Cardiac fibroblast (primary cell): ENCODE data around the gene RNF141.

Source experiments
- DNase-seq, 2 donors: peaks; one replicate each; pipeline versions ENCODE4 v3.0.0 to v3.0.0-alpha.2; 2010; ENCODE audit warnings: low read depth in 2 of 2
- H3K4me3 ChIP-seq, 2 donors: replicated peaks in 1 of 2; 1 replicate in 1 of 2; 2 replicates in 1 of 2; pipeline ENCODE4 v1.5.1; 2011; ENCODE audit warnings: low read depth in 2 of 2, low read length in 2 of 2, mild to moderate bottlenecking in 2 of 2, moderate library complexity in 1 of 2
- CTCF ChIP-seq: IDR thresholded peaks from one replicate; pipeline ENCODE4 v1.5.1; 2011; ENCODE audit warnings: low read depth, mild to moderate bottlenecking, low read length, inconsistent platforms

Gene RNF141

GRCh38 chr11:10528121-10528520, 12.9 kb downstream of the RNF141 start:
- no peak overlapping the region for H3K4me3 ChIP-seq
- no peak for TF ChIP-seq CTCF
- DNase-seq, result no peak

GRCh38 chr11:10526974-10527918, 13.7 kb downstream of the RNF141 start:
- no peak for TF ChIP-seq CTCF
- no peak overlapping the region for H3K4me3 ChIP-seq
- DNase-seq, result peak in 1 of 2 donors; percentile 41

GRCh38 chr11:10524471-10524870, 16.5 kb downstream of the RNF141 start:
- no peak for TF ChIP-seq CTCF
- no peak overlapping the region for H3K4me3 ChIP-seq
- peak in 1 of 2 donors; percentile 10 for DNase-seq

GRCh38 chr11:10522921-10523320, 18.1 kb downstream of the RNF141 start:
- TF ChIP-seq CTCF, result no peak
- no peak overlapping the region for H3K4me3 ChIP-seq
- DNase-seq, result no peak

GRCh38 chr11:10522276-10522675, 18.7 kb downstream of the RNF141 start:
- DNase-seq, result no peak
- no peak for TF ChIP-seq CTCF
- H3K4me3 ChIP-seq, result no peak overlapping the region

- H3K4me3 ChIP-seq, result no peak overlapping the region
- no peak for DNase-seq
- TF ChIP-seq CTCF, result no peak
Observed at GRCh38 chr11:10520562-10520961, 20.4 kb downstream of the RNF141 start.

- no peak for TF ChIP-seq CTCF
- no peak for DNase-seq
- no peak overlapping the region for H3K4me3 ChIP-seq
Observed at GRCh38 chr11:10519630-10520029, 21.4 kb downstream of the RNF141 start.
